ENCODE data around the gene TMEM14B. TPM values are rescaled to one million over a fixed set of nuclear protein-coding genes. Genes with fewer than 3 reads are reported as not detected.
"Not testable (repeated sequence)": the region's sequence is repeated elsewhere in the genome, so short reads cannot be mapped to it uniquely, and the experiment has no call there.

TMEM14B gene
- 100 to 1,000 TPM in 1 of 2 donors, 10 to 100 TPM in 1; 54.2 to 101 TPM for total RNA-seq
- polyA plus RNA-seq (ENCODE audit: insufficient read length in 2 of 2) = 10 to 100 TPM; 89.8 to 92.5 TPM
- long read RNA-seq, donor 1, transcript TMEM14B-202 (6 exons, 975 nt) = major isoform, 58 of 85 reads
- long read RNA-seq, donor 1, transcript TMEM14B-201 (5 exons, 787 nt) = minor isoform, 5 of 85 reads
- long read RNA-seq, donor 1, partial matches to known transcripts = 16 of 85 reads
- long read RNA-seq, donor 1, other reads (novel, unspliced or antisense) = 0 of 85 reads
- long read RNA-seq, donor 2, transcript TMEM14B-202 (6 exons, 975 nt) = major isoform, 25 of 27 reads
- long read RNA-seq, donor 2, partial matches to known transcripts = 0 of 27 reads
- long read RNA-seq, donor 2, other reads (novel, unspliced or antisense) = 0 of 27 reads
- long read RNA-seq, donor 3, transcript TMEM14B-201 (5 exons, 787 nt) = minor isoform, 6 of 28 reads
- long read RNA-seq, donor 3, transcript TMEM14B-202 (6 exons, 975 nt) = major isoform, 21 of 28 reads
- long read RNA-seq, donor 3, partial matches to known transcripts = 0 of 28 reads
- long read RNA-seq, donor 3, other reads (novel, unspliced or antisense) = 0 of 28 reads
- long read RNA-seq, donor 4, transcript TMEM14B-201 (5 exons, 787 nt) = minor isoform, 11 of 142 reads
- long read RNA-seq, donor 4, transcript TMEM14B-202 (6 exons, 975 nt) = major isoform, 107 of 142 reads
- long read RNA-seq, donor 4, partial matches to known transcripts = 10 of 142 reads
- long read RNA-seq, donor 4, other reads (novel, unspliced or antisense) = 10 of 142 reads

- DNase-seq (ENCODE audit: low read depth in 4 of 6, low spot score in 6 of 6) = peak; percentile 91 to 99 (median 96)
Measured at GRCh38 chr6:10747251-10747972, at the start of gene TMEM14B. TSS of gene TMEM14B (plus strand) at chr6:10747805. CDS start at chr6:10749246, 1,441 bp downstream.

GRCh38 chr6:10713962-10714361, 33.6 kb upstream of the TMEM14B start:
- Histone ChIP-seq H3K4me3 (ENCODE audit: low read depth, low read length) (no peak overlapping the region), H3K4me1 (ENCODE audit: control insufficient read depth, insufficient read depth, low read length) (no peaks in the 10 kb centered on the region), H3K27me3 (ENCODE audit: control insufficient read depth, insufficient read depth, low read length) (no peaks in the 10 kb centered on the region), H3K9me3 (ENCODE audit: control insufficient read depth, insufficient read depth, low read length) (no peaks in the 10 kb centered on the region), H3K36me3 (ENCODE audit: control insufficient read depth, insufficient read depth, low read length) (peaks cover 8% of the 10 kb centered on the region), H3K27ac (ENCODE audit: low read depth, low read length) (no peak overlapping the region)
- DNase-seq (ENCODE audit: low read depth in 4 of 6, low spot score in 6 of 6) = no peak
- WGBS (ENCODE audit: insufficient coverage) = 85% methylated on average over 8 of the region's 8 CpGs

More at GRCh38 chr6:10747251-10747972, at the start of gene TMEM14B:
- H3K4me1 ChIP-seq (ENCODE audit: control insufficient read depth, insufficient read depth, low read length) = peaks cover 15% of the 10 kb centered on the region
- H3K27ac ChIP-seq (ENCODE audit: low read depth, low read length) = peak within 1 kb of the TSS; percentile 75
- peak within 1 kb of the TSS; percentile 79 for H3K4me3 ChIP-seq (ENCODE audit: low read depth, low read length)
- H3K36me3 ChIP-seq (ENCODE audit: control insufficient read depth, insufficient read depth, low read length) = peaks cover 11% of the 10 kb centered on the region
- no peaks in the 10 kb centered on the region for H3K27me3 ChIP-seq (ENCODE audit: control insufficient read depth, insufficient read depth, low read length)
- H3K9me3 ChIP-seq (ENCODE audit: control insufficient read depth, insufficient read depth, low read length) = no peaks in the 10 kb centered on the region
- WGBS (ENCODE audit: insufficient coverage) = 2% methylated on average over 52 of the region's 52 CpGs

DNA sequence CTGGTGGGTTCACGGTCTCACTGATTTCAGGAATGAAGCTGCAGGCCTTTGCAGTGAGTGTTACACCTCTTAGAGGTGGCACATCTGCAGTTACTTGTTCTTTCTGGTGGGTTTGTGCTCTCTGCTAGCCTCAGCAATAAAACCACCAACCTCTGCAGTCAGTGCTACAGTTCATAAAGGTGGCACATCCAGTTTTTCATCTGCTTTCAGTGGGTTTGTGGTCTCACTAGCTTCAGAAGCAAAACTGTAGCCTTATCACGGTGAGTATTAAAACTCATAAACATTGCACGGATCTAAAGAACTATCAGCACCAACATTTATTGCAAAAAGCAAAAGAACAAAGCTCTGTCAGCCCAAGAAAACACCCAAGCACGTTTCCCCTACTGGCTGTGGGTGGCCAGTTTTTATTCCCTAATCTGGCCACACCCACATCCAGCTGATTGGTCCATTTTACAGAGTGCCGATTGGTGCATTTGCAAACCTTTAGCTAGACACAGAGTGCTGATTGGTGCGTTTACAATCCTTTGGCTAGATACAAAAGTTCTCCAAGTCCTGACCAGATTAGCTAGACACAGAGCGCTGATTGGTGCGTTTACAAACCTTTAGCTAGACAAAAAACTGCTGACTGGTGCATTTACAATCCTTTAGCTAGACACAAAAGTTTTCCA, 28.2 kb upstream of the TMEM14B start:
- H3K4me3 ChIP-seq (ENCODE audit: low read depth, low read length) = no peak overlapping the region
- 88% methylated on average over 7 of the region's 8 CpGs for WGBS (ENCODE audit: insufficient coverage)
- H3K36me3 ChIP-seq (ENCODE audit: control insufficient read depth, insufficient read depth, low read length) = no peaks in the 10 kb centered on the region
- no peaks in the 10 kb centered on the region for H3K9me3 ChIP-seq (ENCODE audit: control insufficient read depth, insufficient read depth, low read length)
- H3K4me1 ChIP-seq (ENCODE audit: control insufficient read depth, insufficient read depth, low read length) = peaks cover 19% of the 10 kb centered on the region
- no peak overlapping the region for H3K27ac ChIP-seq (ENCODE audit: low read depth, low read length)
- peak in 1 of 6 donors; percentile 6 for DNase-seq (ENCODE audit: low read depth in 4 of 6, low spot score in 6 of 6)
- H3K27me3 ChIP-seq (ENCODE audit: control insufficient read depth, insufficient read depth, low read length) = no peaks in the 10 kb centered on the region

- H3K4me3 ChIP-seq (ENCODE audit: low read depth, low read length) = peak overlapping the region; percentile 49
- WGBS (ENCODE audit: insufficient coverage) = 45% methylated on average over 18 of the region's 21 CpGs
- no peaks in the 10 kb centered on the region for H3K36me3 ChIP-seq (ENCODE audit: control insufficient read depth, insufficient read depth, low read length)
- H3K9me3 ChIP-seq (ENCODE audit: control insufficient read depth, insufficient read depth, low read length) = no peaks in the 10 kb centered on the region
- peaks cover 22% of the 10 kb centered on the region for H3K4me1 ChIP-seq (ENCODE audit: control insufficient read depth, insufficient read depth, low read length)
- no peaks in the 10 kb centered on the region for H3K27me3 ChIP-seq (ENCODE audit: control insufficient read depth, insufficient read depth, low read length)
- peak overlapping the region; percentile 48 for H3K27ac ChIP-seq (ENCODE audit: low read depth, low read length)
- DNase-seq (ENCODE audit: low read depth in 4 of 6, low spot score in 6 of 6) = peak in 2 of 6 donors; percentile 18 to 48
Measured at GRCh38 chr6:10719964-10720264, 27.7 kb upstream of the TMEM14B start.

GRCh38 chr6:10720265-10720959, 27.2 kb upstream of the TMEM14B start:
- 38% methylated on average over 48 of the region's 49 CpGs for WGBS (ENCODE audit: insufficient coverage)
- peaks cover 26% of the 10 kb centered on the region for H3K4me1 ChIP-seq (ENCODE audit: control insufficient read depth, insufficient read depth, low read length)
- no peaks in the 10 kb centered on the region for H3K9me3 ChIP-seq (ENCODE audit: control insufficient read depth, insufficient read depth, low read length)
- H3K27me3 ChIP-seq (ENCODE audit: control insufficient read depth, insufficient read depth, low read length) = no peaks in the 10 kb centered on the region
- peak in 2 of 6 donors; percentile 48 to 71 for DNase-seq (ENCODE audit: low read depth in 4 of 6, low spot score in 6 of 6)
- no peaks in the 10 kb centered on the region for H3K36me3 ChIP-seq (ENCODE audit: control insufficient read depth, insufficient read depth, low read length)
- H3K27ac ChIP-seq (ENCODE audit: low read depth, low read length) = peak overlapping the region; percentile 48
- H3K4me3 ChIP-seq (ENCODE audit: low read depth, low read length) = peak overlapping the region; percentile 49

GRCh38 chr6:10720960-10721849, 26.4 kb upstream of the TMEM14B start:
- not testable (repeated sequence) for H3K27ac ChIP-seq (ENCODE audit: low read depth, low read length); H3K36me3 ChIP-seq (ENCODE audit: control insufficient read depth, insufficient read depth, low read length); H3K27me3 ChIP-seq (ENCODE audit: control insufficient read depth, insufficient read depth, low read length); DNase-seq (ENCODE audit: low read depth in 4 of 6, low spot score in 6 of 6); H3K9me3 ChIP-seq (ENCODE audit: control insufficient read depth, insufficient read depth, low read length)
- 97% methylated on average over 10 of the region's 17 CpGs for WGBS (ENCODE audit: insufficient coverage)
- peaks cover 26% of the 10 kb centered on the region for H3K4me1 ChIP-seq (ENCODE audit: control insufficient read depth, insufficient read depth, low read length)
- peak overlapping the region; percentile 49 for H3K4me3 ChIP-seq (ENCODE audit: low read depth, low read length)

DNA sequence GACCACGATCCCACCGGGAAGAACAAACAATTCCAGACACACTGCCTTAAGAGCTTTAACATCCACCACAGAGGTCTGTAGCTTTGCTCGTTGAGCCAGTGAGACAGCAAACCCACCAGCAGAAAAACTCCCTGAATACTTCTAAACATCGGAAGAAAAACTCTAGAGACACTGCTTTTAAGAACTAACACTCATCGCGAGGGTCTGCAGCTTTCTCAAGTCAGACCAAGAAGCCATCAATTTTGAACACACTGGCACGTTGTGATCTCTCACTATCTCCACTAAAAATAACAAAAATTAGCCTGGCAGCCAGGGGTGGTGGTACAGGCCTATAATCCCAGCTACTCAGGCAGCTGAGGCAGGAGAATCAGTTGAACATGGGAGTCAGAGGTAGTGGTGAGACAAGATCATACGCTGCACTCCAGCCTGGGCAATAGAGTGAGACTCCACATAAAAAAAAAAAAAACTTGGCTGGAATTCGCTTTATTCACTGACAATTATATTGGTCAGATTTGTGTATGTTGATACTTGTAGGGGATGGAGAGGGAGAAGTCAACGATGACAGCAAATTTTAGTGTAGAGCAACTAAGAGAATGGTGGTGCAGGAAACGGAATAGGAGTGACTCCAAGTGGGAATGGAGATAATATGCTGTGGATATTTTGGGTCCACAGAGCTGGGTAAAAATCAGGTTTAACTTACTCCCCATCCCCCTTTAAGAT, 25.6 kb upstream of the TMEM14B start:
- H3K4me1 ChIP-seq (ENCODE audit: control insufficient read depth, insufficient read depth, low read length) = peaks cover 26% of the 10 kb centered on the region
- peak overlapping the region; percentile 93 for H3K27ac ChIP-seq (ENCODE audit: low read depth, low read length)
- H3K36me3 ChIP-seq (ENCODE audit: control insufficient read depth, insufficient read depth, low read length) = peaks cover 10% of the 10 kb centered on the region
- H3K4me3 ChIP-seq (ENCODE audit: low read depth, low read length) = peak overlapping the region; percentile 73
- H3K27me3 ChIP-seq (ENCODE audit: control insufficient read depth, insufficient read depth, low read length) = no peaks in the 10 kb centered on the region
- DNase-seq (ENCODE audit: low read depth in 4 of 6, low spot score in 6 of 6) = no peak
- WGBS (ENCODE audit: insufficient coverage) = 85% methylated on average over 7 of the region's 11 CpGs
- H3K9me3 ChIP-seq (ENCODE audit: control insufficient read depth, insufficient read depth, low read length) = no peaks in the 10 kb centered on the region

- Histone ChIP-seq H3K36me3 (ENCODE audit: control insufficient read depth, insufficient read depth, low read length) (peaks cover 10% of the 10 kb centered on the region), H3K4me1 (ENCODE audit: control insufficient read depth, insufficient read depth, low read length) (peaks cover 26% of the 10 kb centered on the region), H3K27me3 (ENCODE audit: control insufficient read depth, insufficient read depth, low read length) (no peaks in the 10 kb centered on the region), H3K4me3 (ENCODE audit: low read depth, low read length) (peak overlapping the region; percentile 73), H3K27ac (ENCODE audit: low read depth, low read length) (peak overlapping the region; percentile 93), H3K9me3 (ENCODE audit: control insufficient read depth, insufficient read depth, low read length) (no peaks in the 10 kb centered on the region)
- DNase-seq (ENCODE audit: low read depth in 4 of 6, low spot score in 6 of 6) = no peak
- WGBS (ENCODE audit: insufficient coverage) = 3% methylated on average over 6 of the region's 6 CpGs
Measured at GRCh38 chr6:10722570-10722819, 25.1 kb upstream of the TMEM14B start.

Data from spinal cord (tissue), 10 donors.